ENCODE data around the gene FBXL7. TPM values are rescaled to one million over a fixed set of nuclear protein-coding genes. Genes with fewer than 3 reads are reported as not detected.

Gene FBXL7
- total and polyA plus RNA-seq, 2 of the 8 experiments (the other 6 are each of a cell fraction or from before 2014, with no cell fraction given) = 17.7 to 17.8 TPM

DNA sequence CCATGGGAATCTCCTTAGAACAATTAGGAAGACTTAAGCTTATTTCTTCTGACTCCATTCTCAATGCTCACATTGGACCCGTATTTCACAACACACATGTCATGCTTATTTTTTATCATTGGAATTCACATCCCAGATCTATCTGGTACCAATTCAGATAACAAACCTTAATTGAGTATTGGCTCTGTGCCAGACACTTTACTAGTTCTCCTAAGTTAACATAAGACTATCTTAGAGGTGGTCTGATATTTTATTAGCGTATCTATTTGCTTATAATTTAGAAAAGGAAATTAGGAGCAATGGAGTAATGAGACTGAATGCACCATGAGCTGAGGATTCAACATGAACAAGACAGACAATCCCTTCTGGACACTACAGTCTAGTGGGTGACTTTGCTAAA, 45.1 kb downstream of the FBXL7 start:
- Histone ChIP-seq H2BK12ac (ENCODE audit: low read depth, low read length) (no peak overlapping the region), H3K9ac (replicated peaks in 1 of 4; ENCODE audit: extremely low read depth in 1 of 4, low read depth in 3 of 4, low read length in 3 of 4) (no peak overlapping the region), H3K27me3 (replicated peaks in 1 of 4; ENCODE audit: control insufficient read depth in 3 of 4, extremely low read depth in 1 of 4, insufficient read depth in 3 of 4, low read length in 3 of 4) (no peaks in the 10 kb centered on the region), H2AK5ac (ENCODE audit: low read depth, low read length) (no peak overlapping the region), H3K9me3 (ENCODE audit: insufficient read depth in 2 of 2, low read depth in 1 of 2, low read length in 1 of 2) (no peaks in the 10 kb centered on the region), H3K18ac (ENCODE audit: extremely low read depth, low read length) (no peak overlapping the region), H4K5ac (ENCODE audit: insufficient read length, low read depth, low read length) (no peak overlapping the region), H2BK20ac (ENCODE audit: low read length) (no peak overlapping the region), H3K79me1 (ENCODE audit: low read depth, low read length) (peaks cover 2% of the 10 kb centered on the region; the same call in 1 of the 2 replicates), H3K4me3 (ENCODE audit: extremely low read depth in 1 of 4, insufficient read depth in 2 of 4, low read depth in 3 of 4, low read length in 4 of 4) (no peak overlapping the region), H3K14ac (ENCODE audit: insufficient read length) (no peak overlapping the region), H3K27ac (ENCODE audit: low read depth, low read length) (no peak overlapping the region), H3K4me2 (ENCODE audit: insufficient read depth in 1 of 2, low read depth in 2 of 2, low read length in 2 of 2) (no peak overlapping the region), H4K20me1 (replicated peaks in 1 of 2; ENCODE audit: control insufficient read depth in 1 of 2, insufficient read depth in 2 of 2, low read length in 2 of 2) (no peaks in the 10 kb centered on the region), H4K8ac (ENCODE audit: extremely low read depth, insufficient read depth, low read length) (no peak overlapping the region), H2AFZ (ENCODE audit: low read length) (no peak overlapping the region), H3K23ac (ENCODE audit: insufficient read length) (no peak overlapping the region), H3K79me2 (ENCODE audit: control insufficient read depth in 1 of 2, insufficient read depth in 2 of 2, low read length in 2 of 2) (peaks cover 0 to 30% of the 10 kb centered on the region in 2 experiments; a peak in 3 of 4 replicates), H3K56ac (replicated peaks; ENCODE audit: insufficient read length, low read depth, low read length) (no peak overlapping the region), H3K4ac (replicated peaks; ENCODE audit: insufficient read length, low read depth, low read length) (no peak overlapping the region), H2BK120ac (replicated peaks; ENCODE audit: low read depth, low read length) (no peak overlapping the region), H2BK5ac (ENCODE audit: low read depth, low read length) (no peak overlapping the region; the same call in 1 of the 2 replicates), H3K36me3 (ENCODE audit: control insufficient read depth in 2 of 4, insufficient read depth in 4 of 4, low read length in 3 of 4) (no peaks in the 10 kb centered on the region), H3K23me2 (ENCODE audit: low read depth, low read length) (no peaks in the 10 kb centered on the region), H4K91ac (replicated peaks; ENCODE audit: insufficient read length, low read length) (no peak overlapping the region), H2BK15ac (ENCODE audit: low read length) (no peak overlapping the region), H3K4me1 (replicated peaks in 1 of 4; ENCODE audit: control insufficient read depth in 3 of 4, insufficient read depth in 4 of 4, low read length in 3 of 4) (peaks cover 1 to 14% (median 11%) of the 10 kb centered on the region in 4 experiments; a peak in 4 of 7 replicates)
- ChIA-PET CTCF (ENCODE audit: partially characterized antibody) (interaction anchor here (0.9 to 1.5 kb wide), 3 partner anchors 19 to 72 kb away, joined by 3 to 4 read pairs (median 3); no protein-coding TSS in a partner anchor), POLR2A (ENCODE audit: partially characterized antibody) (no interaction called here)
- FAIRE-seq (no peak), DNase-seq (ENCODE audit: low read depth in 1 of 2, low spot score in 2 of 2) (no peak)
- WGBS, 2 experiments (ENCODE audit: extremely low coverage in 1 of 2, insufficient coverage in 1 of 2, insufficient read length in 1 of 2, insufficient replicate concordance in 2 of 2, low coverage in 1 of 2, low lambda C conversion rate in 2 of 2, missing lambda C conversion rate in 1 of 2) = 92% methylated on average over 2 of the region's 2 CpGs; no CpG with 5 or more reads in 1 of the 2 experiments
- TF ChIP-seq YY1 (IDR thresholded peaks at IDR 0.05; ENCODE audit: low read depth, low read length) (no peak), POLR2AphosphoS5 (IDR thresholded peaks at IDR 0.05; ENCODE audit: low read depth, low read length) (no peak), RAD21 (IDR thresholded peaks at IDR 0.05 in 1 of 2, conservative IDR thresholded peaks at IDR 0.05 in 1 of 2; ENCODE audit: low read depth in 2 of 2, low read length in 2 of 2) (no peak), HDAC6 (IDR thresholded peaks at IDR 0.05; ENCODE audit: low read depth, low read length) (no peak), FOSL1 (IDR thresholded peaks at IDR 0.05; ENCODE audit: insufficient read depth, low read depth, low read length) (no peak), NRF1 (IDR thresholded peaks at IDR 0.05; ENCODE audit: low read depth, low read length) (no peak), SP1 (IDR thresholded peaks at IDR 0.05; ENCODE audit: low read depth, low read length) (no peak), POU5F1 (IDR thresholded peaks at IDR 0.05; ENCODE audit: low read depth, low read length) (no peak), CBX5 (IDR thresholded peaks at IDR 0.05; ENCODE audit: low read depth, low read length) (no peak), SIRT6 (IDR thresholded peaks at IDR 0.05; ENCODE audit: low read length) (no peak), SP2 (IDR thresholded peaks at IDR 0.05; ENCODE audit: low read length) (no peak), BRCA1 (IDR thresholded peaks at IDR 0.05; ENCODE audit: low read depth, low read length) (no peak), TCF12 (IDR thresholded peaks at IDR 0.05; ENCODE audit: low read depth, low read length) (no peak), BCL11A (IDR thresholded peaks at IDR 0.05; ENCODE audit: low read depth in 2 of 2, low read length in 2 of 2) (no peak)
- TF ChIP-seq, protein P1, sequence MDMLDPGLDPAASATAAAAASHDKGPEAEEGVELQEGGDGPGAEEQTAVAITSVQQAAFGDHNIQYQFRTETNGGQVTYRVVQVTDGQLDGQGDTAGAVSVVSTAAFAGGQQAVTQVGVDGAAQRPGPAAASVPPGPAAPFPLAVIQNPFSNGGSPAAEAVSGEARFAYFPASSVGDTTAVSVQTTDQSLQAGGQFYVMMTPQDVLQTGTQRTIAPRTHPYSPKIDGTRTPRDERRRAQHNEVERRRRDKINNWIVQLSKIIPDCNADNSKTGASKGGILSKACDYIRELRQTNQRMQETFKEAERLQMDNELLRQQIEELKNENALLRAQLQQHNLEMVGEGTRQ (IDR thresholded peaks at IDR 0.05; ENCODE audit: low read length) = no peak

Data from H1 (cell line).